Thyroid gland (tissue), 4 donors: ENCODE data around the gene MSH4.
"Not testable (repeated sequence)": the region's sequence is repeated elsewhere in the genome, so short reads cannot be mapped to it uniquely, and the experiment has no call there.

Experiments
- POLR2A ChIP-seq, 2 donors: fragments of 450-650 bp; IDR thresholded peaks; one replicate each; pipeline ENCODE4 v1.6.1; 2017; ENCODE audit warnings: antibody characterized with exemption in 2 of 2, mild to moderate bottlenecking in 2 of 2, moderate library complexity in 1 of 2
- TF ChIP-seq, protein P1 (sequence below), 6 experiments: fragments of 200-600 bp in 3 of 6; fragments of 450-650 bp in 3 of 6; sonication (generic) in 3 of 6; IDR thresholded peaks; one replicate each; pipeline ENCODE4 v1.5.1; 2016 to 2019; ENCODE audit warnings: antibody characterized with exemption in 6 of 6, mild to moderate bottlenecking in 2 of 6, inconsistent platforms in 1 of 6, moderate library complexity in 1 of 6

DNA sequence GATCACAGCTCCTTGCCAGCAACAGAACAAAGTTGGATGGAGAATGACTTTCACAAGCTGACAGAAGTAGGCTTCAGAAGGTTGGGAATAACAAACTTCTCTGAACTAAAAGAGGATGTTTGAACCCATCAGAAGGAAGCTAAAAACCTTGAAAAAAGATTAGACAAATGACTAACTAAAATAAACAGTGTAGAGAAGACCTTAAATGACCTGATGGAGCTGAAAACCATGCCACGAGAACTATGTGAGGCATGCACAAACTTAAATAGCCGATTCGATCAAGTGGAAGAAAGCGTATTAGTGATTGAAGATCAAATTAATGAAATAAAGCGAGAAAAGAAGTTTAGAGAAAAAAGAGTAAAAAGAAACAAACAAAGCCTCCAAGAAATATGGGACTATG lies 18.0 kb upstream of the MSH4 start:
- TF ChIP-seq, protein P1, sequence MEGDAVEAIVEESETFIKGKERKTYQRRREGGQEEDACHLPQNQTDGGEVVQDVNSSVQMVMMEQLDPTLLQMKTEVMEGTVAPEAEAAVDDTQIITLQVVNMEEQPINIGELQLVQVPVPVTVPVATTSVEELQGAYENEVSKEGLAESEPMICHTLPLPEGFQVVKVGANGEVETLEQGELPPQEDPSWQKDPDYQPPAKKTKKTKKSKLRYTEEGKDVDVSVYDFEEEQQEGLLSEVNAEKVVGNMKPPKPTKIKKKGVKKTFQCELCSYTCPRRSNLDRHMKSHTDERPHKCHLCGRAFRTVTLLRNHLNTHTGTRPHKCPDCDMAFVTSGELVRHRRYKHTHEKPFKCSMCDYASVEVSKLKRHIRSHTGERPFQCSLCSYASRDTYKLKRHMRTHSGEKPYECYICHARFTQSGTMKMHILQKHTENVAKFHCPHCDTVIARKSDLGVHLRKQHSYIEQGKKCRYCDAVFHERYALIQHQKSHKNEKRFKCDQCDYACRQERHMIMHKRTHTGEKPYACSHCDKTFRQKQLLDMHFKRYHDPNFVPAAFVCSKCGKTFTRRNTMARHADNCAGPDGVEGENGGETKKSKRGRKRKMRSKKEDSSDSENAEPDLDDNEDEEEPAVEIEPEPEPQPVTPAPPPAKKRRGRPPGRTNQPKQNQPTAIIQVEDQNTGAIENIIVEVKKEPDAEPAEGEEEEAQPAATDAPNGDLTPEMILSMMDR (IDR thresholded peaks at IDR 0.05): not testable (repeated sequence)
- TF ChIP-seq POLR2A (IDR thresholded peaks at IDR 0.05): not testable (repeated sequence)
